Activated gamma-delta T cell treated with Interleukin-2 at 50 U/mL for 16 hours (primary cell): ENCODE data around the gene ANKRD62.

Source experiments
- DNase-seq: peaks from one replicate; pipeline ENCODE4 v3.0.0-alpha.2; 2020

The ANKRD62 gene

GRCh38 chr18:12093520-12094257 is at the start of gene ANKRD62:
Gene ANKRD62 (plus strand): TSS chr18:12093843. CDS start chr18:12094018, 175 bp downstream.
- no peak for DNase-seq

GRCh38 chr18:12044591-12044990 is 49.1 kb upstream of the ANKRD62 start:
- DNase-seq: no peak

GRCh38 chr18:12046046-12046750 is 47.4 kb upstream of the ANKRD62 start:
- DNase-seq: no peak

GRCh38 chr18:12046751-12047335 is 46.8 kb upstream of the ANKRD62 start:
- no peak for DNase-seq

GRCh38 chr18:12048010-12048826 is 45.4 kb upstream of the ANKRD62 start:
- DNase-seq: no peak

GRCh38 chr18:12048827-12049175 is 44.8 kb upstream of the ANKRD62 start:
- DNase-seq: no peak

DNA sequence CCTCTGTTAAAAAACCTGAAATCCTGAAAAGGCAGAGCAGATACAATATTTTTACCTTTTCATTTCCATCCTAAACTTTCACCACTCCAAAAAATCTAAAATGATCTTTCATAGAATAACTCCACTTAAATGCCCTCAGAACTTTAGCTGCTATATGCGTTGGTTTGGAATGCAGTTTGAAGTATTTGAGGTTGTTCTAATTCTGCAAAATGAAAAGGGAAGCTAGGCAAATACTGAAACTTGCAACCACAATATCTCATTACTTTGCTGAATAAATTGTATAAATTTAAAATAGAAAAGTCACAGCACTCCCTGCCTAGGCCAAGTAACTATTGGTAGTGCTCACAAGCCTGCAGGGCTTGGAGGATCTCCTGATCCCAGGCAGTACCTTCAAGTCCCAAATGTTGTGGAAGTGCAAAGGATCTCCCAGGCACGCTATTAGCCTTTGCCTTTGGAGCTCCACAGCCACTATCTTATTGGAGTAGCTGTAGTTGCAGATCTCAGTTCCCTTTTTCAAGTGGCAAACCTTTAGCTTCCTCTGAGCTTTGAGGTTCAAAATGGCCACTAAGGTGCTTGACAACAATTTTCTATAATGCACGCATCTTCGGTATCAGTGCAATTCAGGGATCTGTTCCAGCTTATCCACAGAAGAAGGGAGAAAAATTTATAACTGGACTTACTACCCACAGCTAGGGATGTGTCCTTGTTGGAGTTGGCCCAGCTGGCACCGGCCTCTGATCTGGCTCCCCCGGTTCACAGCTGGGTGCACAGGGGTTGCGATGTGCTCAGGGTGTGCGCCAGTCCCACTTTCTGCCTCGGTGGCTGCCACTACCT is 43.4 kb upstream of the ANKRD62 start:
- DNase-seq: no peak

DNA sequence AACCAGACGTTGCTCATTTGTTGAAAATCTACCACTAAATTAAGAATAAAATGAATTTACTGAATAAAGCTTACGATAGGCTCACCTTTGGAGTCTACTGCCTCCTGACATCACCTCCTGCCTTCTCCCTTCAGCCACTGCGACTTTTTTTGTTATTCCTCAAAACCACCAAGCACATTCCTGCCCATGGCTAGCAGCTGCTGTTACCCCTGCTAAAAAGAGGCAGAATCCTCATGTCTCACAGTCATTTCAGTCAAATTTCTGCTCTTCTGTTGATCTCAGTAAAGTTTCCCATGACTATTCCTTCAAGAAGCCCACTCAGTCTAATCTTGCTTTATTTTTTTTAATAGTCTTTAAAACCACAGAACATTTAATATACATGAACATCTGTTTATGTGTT is 40.8 kb upstream of the ANKRD62 start:
- no peak for DNase-seq

DNA sequence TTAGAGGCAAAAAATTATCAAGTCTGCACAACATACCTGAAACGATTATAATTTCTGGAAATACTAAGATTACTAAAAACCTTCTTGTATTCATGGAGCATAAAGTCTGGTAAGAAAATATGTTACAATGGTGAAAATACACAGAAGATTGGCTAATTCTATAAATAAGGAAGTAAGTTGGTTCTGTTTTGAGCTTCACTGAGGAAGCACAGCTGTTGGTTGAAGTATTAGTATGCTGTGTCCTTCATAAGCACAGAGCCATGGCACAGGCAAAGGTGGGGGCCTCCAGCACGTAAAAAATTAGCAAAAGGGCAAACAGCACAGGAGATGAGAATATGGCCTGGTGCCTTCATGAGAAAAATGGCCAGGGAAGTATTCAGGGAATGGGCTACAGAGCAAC is 40.4 kb upstream of the ANKRD62 start:
- DNase-seq: no peak

DNA sequence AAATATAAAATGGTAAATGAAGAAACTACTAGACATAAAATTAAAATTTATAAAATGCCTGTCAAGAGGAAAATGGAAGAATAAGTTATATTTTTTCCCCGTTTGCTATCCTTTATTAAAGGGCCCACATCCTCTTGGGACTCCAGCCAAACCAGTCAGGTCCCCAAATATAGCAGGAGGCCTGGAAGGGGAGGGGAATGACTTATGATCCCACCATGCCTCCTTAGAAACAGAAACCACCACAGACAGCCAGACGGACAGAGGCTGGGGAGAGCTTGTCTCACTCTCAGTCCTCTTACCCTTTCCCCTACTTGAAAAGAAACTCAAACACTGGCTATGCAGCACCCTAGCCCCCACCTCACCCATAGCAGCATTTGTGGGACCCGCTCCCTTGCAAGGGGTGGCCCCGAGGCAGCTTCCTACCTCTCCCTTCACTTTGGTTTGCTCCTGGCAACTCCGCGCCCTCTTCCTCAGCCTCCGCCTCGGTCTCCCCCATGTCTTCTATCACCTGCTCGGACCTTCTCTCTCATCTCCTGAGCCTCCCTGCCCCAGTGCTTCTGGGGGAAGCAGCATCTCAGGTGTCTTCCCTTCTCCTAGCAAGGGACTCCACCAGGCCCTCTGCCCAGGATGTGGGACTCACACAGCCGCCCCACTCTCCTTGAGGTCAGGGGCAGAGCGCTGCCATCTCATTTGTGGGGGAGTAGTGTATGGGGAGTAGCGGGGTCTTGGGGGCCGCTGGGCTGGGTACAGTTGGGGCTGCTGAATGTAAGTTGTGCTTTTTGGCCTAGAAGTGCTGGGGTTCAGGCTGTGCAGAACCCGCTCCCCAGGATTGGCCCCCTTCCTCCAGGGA is 37.4 kb upstream of the ANKRD62 start:
- no peak for DNase-seq

GRCh38 chr18:12056884-12057402 is 36.7 kb upstream of the ANKRD62 start:
- DNase-seq: no peak

DNA sequence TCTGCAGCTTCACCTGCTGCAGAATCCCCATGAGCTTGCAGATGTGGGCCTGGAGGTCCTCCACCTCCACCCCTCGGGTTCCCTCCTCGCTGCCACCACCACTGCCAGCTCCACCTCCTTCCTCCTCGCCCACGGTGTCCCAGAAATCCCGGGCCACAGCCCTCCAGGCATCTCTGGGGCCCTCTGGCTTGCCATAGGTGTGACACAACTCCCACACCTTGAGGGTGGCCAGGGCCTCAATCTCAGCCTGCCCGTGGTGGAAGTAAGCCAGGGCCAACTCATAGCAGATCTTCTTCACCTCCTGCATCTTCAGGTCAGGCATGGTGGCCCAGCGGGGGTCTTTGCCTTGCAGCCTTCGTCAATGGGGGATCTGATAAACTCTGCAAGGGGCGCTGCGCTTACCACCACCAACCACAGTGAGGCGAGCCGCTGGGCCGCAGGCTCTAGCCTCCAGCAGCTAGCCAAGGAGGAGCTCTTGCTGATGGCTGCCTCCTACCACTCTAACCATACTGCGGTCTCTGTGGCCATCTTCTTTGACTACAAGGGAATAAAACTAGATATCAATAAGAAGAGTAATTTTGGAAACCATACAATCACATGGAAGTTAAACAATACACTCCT is 36.1 kb upstream of the ANKRD62 start:
- DNase-seq: no peak

GRCh38 chr18:12059334-12060181 is 34.1 kb upstream of the ANKRD62 start:
- no peak for DNase-seq

DNA sequence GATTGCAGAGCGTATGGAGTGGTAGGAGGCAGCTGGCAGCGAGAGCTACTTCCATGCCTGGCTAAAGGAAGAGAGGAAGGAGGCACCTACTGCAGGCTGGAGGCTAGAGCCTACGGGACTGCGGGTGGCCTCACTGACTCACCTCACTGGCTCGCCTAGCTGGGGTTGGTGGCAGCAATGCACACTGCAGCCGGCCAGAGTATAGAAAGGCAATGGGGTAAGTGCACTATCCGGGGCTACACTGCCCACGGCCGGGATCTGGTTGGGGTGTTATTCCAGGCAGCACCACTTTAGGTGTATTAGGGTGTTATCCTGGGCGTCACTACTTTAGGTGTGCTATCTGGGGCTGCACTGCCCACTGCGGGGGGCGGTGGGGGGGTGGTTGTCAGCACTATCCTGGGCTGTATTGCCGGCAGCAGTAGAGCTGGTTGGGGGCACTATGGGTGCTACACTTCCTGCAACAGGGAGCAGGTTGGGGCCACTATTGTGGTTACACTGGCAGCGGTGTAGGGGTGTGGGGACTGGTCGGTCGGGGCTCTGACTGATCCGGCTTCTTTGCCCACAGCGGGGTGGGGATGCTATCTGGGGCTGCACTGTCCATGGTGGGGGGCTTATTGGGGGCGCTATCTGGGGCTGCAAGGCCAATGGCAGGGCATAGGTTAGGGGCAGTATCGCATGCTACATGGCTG is 33.3 kb upstream of the ANKRD62 start:
- no peak for DNase-seq

- DNase-seq: no peak
Observed at GRCh38 chr18:12061685-12062084, 32.0 kb upstream of the ANKRD62 start.

- no peak for DNase-seq
Observed at GRCh38 chr18:12062974-12063373, 30.7 kb upstream of the ANKRD62 start.

DNA sequence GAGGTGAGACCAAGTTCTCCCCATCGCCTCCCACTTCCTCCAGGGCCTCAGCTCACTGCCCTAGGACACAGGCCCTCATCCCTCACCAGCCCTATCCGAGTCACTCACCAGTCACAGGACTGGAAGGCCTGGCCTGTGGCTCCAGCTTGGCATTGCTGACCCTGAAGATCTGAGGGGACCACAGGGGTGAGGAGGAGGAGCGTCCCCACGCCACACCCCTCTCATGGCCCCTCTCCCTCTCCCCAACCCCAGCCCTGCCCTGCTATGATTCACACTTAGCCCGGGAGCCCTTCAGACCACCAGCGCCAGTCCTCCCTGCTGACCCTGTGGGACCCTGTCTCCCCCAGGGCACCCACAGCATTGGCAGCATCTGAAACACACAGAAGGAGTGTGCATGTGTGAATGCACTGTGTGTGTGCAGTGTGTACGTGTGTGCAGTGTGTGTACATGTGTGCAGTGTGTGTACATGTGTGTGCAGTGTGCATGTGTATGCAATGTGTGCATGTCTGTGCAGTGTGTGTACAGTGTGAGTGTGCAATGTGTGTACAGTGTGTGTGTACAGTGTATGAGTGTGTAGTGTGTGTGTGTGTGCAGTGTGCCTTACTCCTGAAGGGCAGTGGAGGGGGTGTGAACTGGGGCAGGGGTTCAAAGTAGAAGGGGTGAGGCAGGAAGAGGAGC is 29.4 kb upstream of the ANKRD62 start:
- DNase-seq: no peak

DNA sequence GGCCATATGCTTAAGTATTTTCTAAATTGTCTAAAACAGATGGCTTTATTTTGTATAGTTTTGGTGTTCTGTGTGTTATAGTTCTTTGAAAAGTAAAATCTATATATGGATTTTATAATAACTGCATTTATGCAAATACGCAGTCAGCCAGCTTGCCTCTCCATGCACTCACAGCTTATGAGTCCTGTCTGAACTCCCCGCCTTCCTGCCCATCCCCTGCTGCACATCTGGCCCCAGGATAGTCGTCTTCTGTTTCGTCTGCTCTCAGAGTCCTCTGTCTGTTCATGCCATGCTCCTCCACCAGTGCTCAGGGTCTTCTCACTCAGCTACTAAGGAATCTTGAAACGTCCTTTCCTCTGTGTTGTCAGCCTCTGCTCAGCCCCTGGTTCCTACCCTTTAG is 28.2 kb upstream of the ANKRD62 start:
- DNase-seq: no peak
